Measurements from ENCODE around the gene KCNK10.
A peak's percentile ranks its signal among the peaks of the same experiment; 100 is the strongest.

The KCNK10 gene

DNA sequence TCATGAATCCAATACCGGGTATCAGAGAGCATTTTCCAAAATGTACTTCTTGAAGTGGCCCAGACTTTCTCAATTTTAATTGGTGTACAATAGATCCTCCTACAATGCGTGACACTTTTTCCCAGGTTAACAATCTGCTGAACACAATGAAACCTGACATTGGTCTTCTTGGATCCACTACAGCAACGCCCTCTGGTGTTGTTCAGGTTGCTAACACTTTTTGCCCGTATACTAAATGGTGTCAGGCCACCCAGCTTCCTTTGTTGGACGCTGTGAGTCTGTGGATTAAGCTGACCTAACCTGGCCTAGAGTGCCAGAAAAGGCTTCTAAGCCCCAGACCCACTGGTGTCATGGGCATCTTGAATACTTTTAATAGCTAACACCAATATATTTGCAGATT, 89.2 kb downstream of the KCNK10 start:
- TF ChIP-seq, protein P1, sequence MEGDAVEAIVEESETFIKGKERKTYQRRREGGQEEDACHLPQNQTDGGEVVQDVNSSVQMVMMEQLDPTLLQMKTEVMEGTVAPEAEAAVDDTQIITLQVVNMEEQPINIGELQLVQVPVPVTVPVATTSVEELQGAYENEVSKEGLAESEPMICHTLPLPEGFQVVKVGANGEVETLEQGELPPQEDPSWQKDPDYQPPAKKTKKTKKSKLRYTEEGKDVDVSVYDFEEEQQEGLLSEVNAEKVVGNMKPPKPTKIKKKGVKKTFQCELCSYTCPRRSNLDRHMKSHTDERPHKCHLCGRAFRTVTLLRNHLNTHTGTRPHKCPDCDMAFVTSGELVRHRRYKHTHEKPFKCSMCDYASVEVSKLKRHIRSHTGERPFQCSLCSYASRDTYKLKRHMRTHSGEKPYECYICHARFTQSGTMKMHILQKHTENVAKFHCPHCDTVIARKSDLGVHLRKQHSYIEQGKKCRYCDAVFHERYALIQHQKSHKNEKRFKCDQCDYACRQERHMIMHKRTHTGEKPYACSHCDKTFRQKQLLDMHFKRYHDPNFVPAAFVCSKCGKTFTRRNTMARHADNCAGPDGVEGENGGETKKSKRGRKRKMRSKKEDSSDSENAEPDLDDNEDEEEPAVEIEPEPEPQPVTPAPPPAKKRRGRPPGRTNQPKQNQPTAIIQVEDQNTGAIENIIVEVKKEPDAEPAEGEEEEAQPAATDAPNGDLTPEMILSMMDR (IDR thresholded peaks at IDR 0.05) = peak; percentile 53

GRCh38 chr14:88232771-88233170, 90.3 kb downstream of the KCNK10 start:
- TF ChIP-seq, protein P1 (IDR thresholded peaks at IDR 0.05) = no peak

DNA sequence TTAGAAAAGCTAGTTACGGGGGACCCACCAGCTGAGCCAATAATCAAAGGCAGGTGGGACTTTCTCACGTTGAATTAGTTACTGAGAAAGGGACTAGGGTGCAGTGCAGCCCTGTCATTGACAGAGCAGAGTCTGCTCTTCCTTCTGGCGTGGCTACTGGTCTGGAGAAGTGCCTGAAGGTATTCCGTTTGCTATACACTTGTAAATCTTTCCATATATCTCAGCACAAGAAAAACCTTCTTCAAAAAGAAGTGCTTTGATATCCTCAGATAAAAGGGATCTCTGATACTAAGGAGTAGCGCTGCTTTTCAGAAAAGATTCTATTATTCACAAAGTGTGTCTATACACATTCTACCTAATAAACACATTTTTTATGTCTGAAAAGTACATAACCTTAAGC, 91.5 kb downstream of the KCNK10 start:
- TF ChIP-seq, protein P1 (IDR thresholded peaks at IDR 0.05) = no peak

- TF ChIP-seq, protein P1 (IDR thresholded peaks at IDR 0.05) = no peak
These were observed 93.6 kb downstream of the KCNK10 start for GRCh38 chr14:88229428-88229827.

DNA sequence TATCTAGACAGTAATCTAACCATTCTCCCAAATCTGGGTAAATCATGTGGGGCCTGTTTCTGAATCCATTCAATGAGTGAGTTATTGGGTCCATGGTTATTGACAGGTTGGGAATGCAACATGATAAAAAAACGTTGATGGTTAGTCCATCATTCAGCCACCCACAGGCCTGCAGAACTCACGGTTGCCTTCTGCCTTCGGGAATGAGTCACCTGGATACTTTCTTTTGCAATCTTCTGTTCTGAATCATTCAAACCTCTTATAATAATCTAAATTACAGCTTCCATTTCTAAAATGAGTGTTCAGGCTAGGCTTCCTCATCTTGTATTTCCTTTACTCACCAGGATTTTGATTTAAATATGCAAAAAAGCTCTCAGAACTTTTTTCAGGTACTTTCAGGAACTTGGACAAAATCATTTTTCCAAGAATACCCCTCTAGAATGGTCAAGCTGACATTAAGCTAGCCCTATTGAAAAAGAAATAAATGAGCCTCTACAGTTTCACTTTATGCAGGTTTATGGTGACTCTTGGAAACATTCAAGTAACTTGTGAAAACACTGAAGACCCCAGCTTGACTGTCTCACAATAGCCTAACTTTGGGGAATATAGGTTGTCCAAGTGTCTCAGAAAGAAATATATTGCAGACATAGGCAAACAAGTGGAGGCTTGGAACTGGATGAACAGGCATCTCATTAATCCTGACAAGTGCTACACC, 94.4 kb downstream of the KCNK10 start:
- TF ChIP-seq, protein P1 (IDR thresholded peaks at IDR 0.05) = no peak

DNA sequence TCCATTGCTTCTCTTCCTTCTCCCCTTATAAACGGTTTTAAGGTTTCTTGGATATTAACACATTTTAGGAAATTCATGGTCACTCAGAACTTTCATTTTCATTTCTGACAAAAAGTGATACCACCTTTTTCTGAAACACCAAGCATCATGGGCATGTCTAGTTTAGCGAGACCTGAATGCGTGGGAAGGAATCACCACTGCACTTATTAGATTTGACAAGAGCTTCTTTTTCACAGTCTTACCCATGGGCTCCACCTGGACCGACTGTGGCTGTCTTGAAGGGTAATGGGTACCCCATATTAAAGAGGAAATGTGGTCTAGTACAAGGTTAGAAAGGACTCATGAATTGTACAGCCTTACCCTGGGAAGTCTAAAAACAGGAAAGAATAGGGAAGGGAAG, 95.4 kb downstream of the KCNK10 start:
- TF ChIP-seq, protein P1 (IDR thresholded peaks at IDR 0.05) = no peak

- TF ChIP-seq, protein P1 (IDR thresholded peaks at IDR 0.05) = no peak
These were observed 97.3 kb downstream of the KCNK10 start for GRCh38 chr14:88225721-88226120.
